ENCODE measurements around the gene C1RL. TPM values are rescaled to one million over a fixed set of nuclear protein-coding genes. Genes with fewer than 3 reads are reported as not detected.
A peak's percentile ranks its signal among the peaks of the same experiment; 100 is the strongest.

The C1RL gene
- total RNA-seq, 8 experiments from 2014 or later = 1.5 to 61.5 (median 11.1) TPM

DNA sequence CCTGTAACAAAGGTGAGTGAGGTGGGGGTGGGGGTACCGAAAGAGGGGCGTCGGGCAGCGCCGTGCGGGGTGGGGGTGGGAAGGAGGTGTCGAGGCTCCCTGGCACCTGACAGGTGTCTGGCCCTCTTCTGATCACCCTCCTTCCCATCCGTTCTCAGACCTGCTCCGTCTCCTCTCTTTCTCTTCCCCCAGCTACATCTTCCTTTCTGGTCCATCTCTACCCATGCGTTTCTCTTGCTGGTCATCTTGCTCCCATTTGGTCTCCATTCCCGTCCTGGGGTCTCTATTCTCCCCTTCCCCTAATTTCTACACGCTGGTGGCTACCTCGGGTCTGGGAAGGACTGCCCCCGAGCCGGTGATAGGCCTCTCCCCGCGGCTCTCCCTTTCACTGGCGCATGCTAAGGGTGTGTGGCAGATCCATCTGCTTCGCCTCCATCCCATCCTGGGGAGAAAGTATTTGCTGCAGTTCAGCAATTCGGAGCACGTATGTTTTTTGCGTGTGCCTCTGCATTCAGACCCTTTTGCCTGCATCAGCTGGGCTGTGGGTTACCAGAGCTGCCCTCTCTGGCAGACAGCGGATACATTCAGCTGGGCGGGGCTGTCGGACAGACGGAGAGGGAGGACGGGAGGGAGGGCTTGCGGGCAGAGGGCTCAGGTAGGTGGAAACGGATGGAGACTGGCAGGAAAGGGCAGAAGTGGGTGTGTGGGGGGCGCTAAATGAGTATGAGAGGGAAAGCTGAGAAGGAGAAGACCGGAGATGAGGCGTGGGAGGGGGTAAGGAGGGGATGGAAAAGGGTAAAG is 21.9 kb upstream of the C1RL start:
- Histone ChIP-seq H3K4me1 (replicated peaks in 1 of 2) (peaks cover 16 to 17% of the 10 kb centered on the region in 2 donors), H3K4me3 (peak overlapping the region; percentile 69 to 98 (median 92)), H3K27ac (peak overlapping the region; percentile 63 to 83)
- peak; percentile 21 to 66 (median 61) for ATAC-seq (replicated peaks in 6 of 8)
- WGBS, 10 experiments = 0 to 8% (median 3%) methylated on average over 2 to 14 of the region's 32 CpGs; no CpG with 5 or more reads in 6 of the 10 experiments
- in situ Hi-C loops (cut with MboI; ENCODE audit: low pct_unique_long_range_greater_than_20kb in 2 of 9, low sequenced_read_pairs in 9 of 9, unreplicated experiment in 9 of 9) = no loop called here

DNA sequence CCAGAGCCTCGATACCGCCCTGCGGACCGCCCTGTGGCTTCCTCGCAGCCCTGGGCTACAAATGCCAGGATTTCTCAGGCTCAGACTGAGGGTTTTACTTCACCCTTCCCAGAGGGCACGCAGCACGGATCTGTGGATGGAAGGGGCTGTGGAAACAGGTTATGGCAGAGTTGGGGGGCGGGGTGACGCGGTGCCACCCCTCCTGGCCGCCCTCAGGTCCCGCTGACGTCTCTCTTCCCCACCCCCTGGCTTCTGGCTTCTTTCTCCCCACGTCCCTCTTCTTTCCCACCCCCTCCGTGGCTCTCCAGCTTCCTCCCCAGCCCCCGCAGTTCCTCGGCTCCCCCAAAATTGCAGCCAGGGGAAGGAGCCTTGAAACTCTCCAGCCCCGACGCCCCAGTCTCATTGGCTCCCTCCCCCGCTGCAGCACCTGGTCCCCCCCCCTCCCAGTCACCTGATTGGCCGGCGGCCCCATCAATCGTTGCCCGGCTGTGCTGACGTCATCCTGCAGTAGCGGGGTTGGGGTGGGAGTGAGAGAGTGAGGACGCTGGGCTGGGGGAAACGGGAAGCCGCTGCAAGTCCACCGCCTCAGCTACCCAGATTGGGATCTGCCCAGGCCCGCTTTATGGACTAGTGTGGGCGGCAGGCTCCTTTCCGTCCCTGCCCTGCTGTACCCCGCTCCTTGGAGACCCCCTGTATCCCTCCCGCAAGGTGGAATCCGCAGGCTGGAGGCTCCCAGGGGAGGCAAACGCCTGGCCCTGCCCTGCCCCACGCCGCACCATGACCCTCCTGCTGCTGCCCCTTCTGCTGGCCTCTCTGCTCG is 21.1 kb upstream of the C1RL start, which contains the start of gene CLSTN3:
Gene CLSTN3, plus strand, starts transcription at position 500 of the 820 bp plus-strand sequence. Its CDS starts 278 bp downstream, at position 778.
- H3K27ac ChIP-seq = peak within 1 kb of the TSS; percentile 63 to 83
- WGBS, 10 experiments = 0% methylated on average over 4 of the region's 40 CpGs; no CpG with 5 or more reads in 9 of the 10 experiments
- peak within 1 kb of the TSS; percentile 69 to 98 (median 92) for H3K4me3 ChIP-seq
- ATAC-seq (replicated peaks in 6 of 8) = peak; percentile 58 to 89 (median 84)
- H3K4me1 ChIP-seq (replicated peaks in 1 of 2) = peaks cover 16 to 17% of the 10 kb centered on the region in 2 donors
- in situ Hi-C loops (cut with MboI; ENCODE audit: low pct_unique_long_range_greater_than_20kb in 2 of 9, low sequenced_read_pairs in 9 of 9, unreplicated experiment in 9 of 9) = no loop called here

DNA sequence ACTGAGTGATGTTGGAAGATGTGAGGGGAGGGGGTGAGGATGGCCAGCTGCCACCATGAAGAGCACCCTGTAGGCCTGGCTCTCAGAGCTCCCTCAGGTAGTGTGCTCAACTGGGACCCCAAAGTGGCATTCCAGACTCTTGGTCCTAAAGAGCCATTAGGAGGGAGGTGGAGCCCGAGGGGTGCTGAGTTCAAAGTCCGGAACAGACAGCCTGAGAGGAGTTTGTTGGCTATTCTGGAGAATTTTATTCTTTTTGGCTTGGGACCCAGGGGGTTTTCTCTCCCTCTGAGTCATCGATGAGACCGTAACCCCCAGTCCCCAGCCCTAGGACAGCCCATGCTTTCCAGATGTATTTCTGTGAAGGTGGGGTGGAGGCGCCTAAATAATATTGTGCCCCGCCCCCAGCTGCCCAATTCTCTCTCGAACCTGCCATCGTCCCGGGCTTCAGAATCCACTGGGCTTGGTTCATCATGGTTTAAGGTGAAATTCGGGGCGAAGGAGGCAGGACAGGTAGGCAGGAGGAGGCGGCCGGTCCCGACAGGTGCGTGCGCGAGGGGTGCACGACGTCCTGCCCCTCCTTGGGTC is 20.4 kb upstream of the C1RL start:
- in situ Hi-C loops (cut with MboI; ENCODE audit: low pct_unique_long_range_greater_than_20kb in 2 of 9, low sequenced_read_pairs in 9 of 9, unreplicated experiment in 9 of 9) = no loop called here
- Histone ChIP-seq H3K27ac (peak overlapping the region; percentile 63 to 83), H3K4me1 (replicated peaks in 1 of 2) (peaks cover 17 to 20% of the 10 kb centered on the region in 2 donors), H3K4me3 (peak overlapping the region; percentile 69 to 98 (median 92))
- WGBS, 10 experiments = 0 to 100% (median 42%) methylated on average over 1 to 9 of the region's 19 CpGs; no CpG with 5 or more reads in 4 of the 10 experiments
- peak in 3 of 8 experiments; percentile 1 to 7 (median 4) for ATAC-seq (replicated peaks in 6 of 8)

DNA sequence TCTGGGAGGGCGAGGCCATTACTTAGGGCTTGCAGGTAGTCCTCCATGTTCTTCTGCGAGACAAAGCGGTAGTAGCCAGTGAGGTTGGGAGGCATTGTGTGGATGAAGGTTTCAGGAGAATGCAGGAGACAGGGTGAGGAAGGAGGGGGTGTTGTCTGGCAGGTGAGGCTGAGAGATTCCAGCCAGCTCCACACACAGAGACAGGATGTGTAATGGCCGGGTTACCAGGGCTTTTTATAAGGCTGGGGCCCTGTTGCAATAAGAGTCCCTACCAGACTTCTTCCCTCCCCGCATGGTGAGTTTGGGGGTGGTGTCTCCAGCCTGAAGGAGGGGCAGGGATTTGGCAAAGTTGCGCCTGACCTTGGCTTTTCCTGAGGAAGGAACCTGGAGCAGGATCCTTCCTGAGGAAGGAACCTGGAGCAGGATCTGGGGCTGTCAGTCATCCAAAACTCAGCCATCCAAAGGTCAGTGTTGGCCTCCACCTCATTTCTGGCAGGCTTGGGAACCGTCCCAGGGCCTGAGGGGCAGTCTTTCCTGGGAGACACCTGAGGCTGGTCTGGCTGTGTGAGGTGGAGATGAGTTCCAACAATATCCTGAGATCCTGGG is 19.8 kb upstream of the C1RL start, which contains the start of gene RBP5:
Gene RBP5, minus strand, starts transcription at position 209 of the 606 bp plus-strand sequence. Its CDS starts 114 bp downstream, at position 95.
- no peak for ATAC-seq (replicated peaks in 6 of 8)

DNA sequence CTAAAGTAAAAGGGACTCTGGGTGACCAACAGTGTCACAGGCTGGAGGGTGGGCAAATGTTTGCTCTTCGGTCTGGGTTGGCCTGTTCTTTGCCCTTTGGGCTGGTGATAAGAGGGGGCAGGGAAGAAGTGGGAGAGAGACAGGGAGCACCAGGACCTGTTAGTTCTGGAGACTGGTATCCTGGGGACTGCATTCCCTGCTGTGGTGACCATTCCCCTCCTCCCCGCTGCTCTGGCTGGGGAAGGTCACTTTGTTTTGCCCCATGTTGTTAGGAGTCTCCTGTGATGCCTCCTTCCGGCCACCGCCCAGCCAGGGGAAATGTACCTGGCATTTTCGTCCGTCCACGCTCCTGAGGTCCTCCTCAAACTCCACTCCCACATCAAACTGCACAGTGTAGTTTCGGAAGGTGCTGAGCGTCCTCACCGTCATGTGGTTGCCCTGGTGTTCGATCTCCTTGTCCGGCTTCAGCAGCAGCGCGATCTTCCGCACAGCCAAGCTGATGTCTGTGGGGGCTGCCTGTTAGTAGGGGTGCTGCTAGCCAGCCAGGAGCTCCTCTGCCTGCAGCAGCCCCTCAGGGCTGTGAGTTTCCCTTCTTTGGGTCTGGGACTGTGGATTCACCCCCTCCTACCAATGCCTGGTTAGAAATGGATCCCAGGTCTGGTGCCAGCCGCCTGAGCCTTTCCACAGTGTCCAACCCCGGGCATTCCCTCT is 19.1 kb upstream of the C1RL start:
- in situ Hi-C loops (cut with MboI; ENCODE audit: low pct_unique_long_range_greater_than_20kb in 2 of 9, low sequenced_read_pairs in 9 of 9, unreplicated experiment in 9 of 9) = no loop called here
- WGBS, 10 experiments = 40 to 100% (median 88%) methylated on average over 1 to 12 of the region's 17 CpGs; no CpG with 5 or more reads in 4 of the 10 experiments
- no peak for ATAC-seq (replicated peaks in 6 of 8)
- Histone ChIP-seq H3K27ac (no peak overlapping the region), H3K4me3 (no peak overlapping the region), H3K4me1 (replicated peaks in 1 of 2) (peaks cover 20 to 29% of the 10 kb centered on the region in 2 donors)

More for the DNA sequence above, 19.8 kb upstream of the C1RL start, which contains the start of gene RBP5:
- peaks cover 18 to 26% of the 10 kb centered on the region in 2 donors for H3K4me1 ChIP-seq (replicated peaks in 1 of 2)
- in situ Hi-C loops (cut with MboI; ENCODE audit: low pct_unique_long_range_greater_than_20kb in 2 of 9, low sequenced_read_pairs in 9 of 9, unreplicated experiment in 9 of 9) = no loop called here
- 83 to 100% (median 83%) methylated on average over 1 to 2 of the region's 7 CpGs; no CpG with 5 or more reads in 7 of the 10 experiments for WGBS, 10 experiments
- H3K4me3 ChIP-seq = peak within 1 kb of the TSS; percentile 69 to 98 (median 92)
- H3K27ac ChIP-seq = peak within 1 kb of the TSS; percentile 63 to 83

GRCh38 chr12:7125632-7126227 is 16.7 kb upstream of the C1RL start:
- Histone ChIP-seq H3K4me1 (replicated peaks in 1 of 2) (peaks cover 8 to 16% of the 10 kb centered on the region in 2 donors), H3K4me3 (no peak overlapping the region), H3K27ac (no peak overlapping the region)
- in situ Hi-C loops (cut with MboI; ENCODE audit: low pct_unique_long_range_greater_than_20kb in 2 of 9, low sequenced_read_pairs in 9 of 9, unreplicated experiment in 9 of 9) = no loop called here
- WGBS, 10 experiments = 44 to 100% (median 78%) methylated on average over 1 to 4 of the region's 4 CpGs
- peak in 1 of 8 experiments; percentile 34 for ATAC-seq (replicated peaks in 6 of 8)

DNA sequence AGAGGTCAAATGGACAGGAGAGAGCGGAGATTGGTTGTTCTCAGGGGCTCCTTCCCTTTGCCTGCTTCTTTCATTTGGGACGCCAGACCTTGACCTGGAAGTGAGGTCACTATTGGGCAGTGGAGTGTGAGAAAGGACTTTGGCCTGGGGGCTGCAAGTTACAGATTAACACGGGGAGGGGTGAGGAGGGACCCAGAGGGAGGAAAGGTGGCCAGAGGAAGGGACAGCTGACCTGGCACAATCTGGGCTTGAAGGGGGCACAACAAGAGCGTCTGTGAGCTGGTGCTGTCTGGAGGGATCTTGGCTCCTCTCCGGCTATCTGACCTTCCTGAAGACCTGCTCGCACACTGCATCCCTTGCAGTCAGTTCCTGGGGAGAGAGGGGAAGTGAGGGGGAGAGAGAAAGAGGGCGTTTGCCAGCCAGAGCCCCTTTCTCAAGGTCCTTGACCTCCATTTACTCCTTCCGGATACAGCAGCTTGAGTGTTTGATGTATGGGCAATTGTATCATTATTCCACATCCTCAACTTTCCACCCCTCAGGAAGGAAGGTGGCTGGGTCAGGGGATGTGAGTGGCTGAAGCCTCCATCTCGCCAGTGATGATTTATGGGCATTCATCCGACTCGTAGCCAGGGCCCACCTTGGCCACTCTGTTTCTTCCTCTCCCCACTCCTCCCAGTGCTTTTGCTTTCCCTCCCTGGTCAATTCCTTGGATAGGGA is 14.9 kb upstream of the C1RL start:
- peak in 4 of 8 experiments; percentile 45 to 77 (median 62) for ATAC-seq (replicated peaks in 6 of 8)
- no peak overlapping the region for H3K4me3 ChIP-seq
- H3K27ac ChIP-seq = no peak overlapping the region
- in situ Hi-C loops (cut with MboI; ENCODE audit: low pct_unique_long_range_greater_than_20kb in 2 of 9, low sequenced_read_pairs in 9 of 9, unreplicated experiment in 9 of 9) = loop anchor here in 3 of 9 experiments (25.0 kb wide), 2 partner anchors 162 to 187 kb away; partner anchors contain the start of genes ATN1 (in 2 of the 3), C12orf57 (in 2 of the 3), RNU7-1 (in 2 of the 3) and EMG1 (in 1 of the 3)
- peaks cover 4 to 13% of the 10 kb centered on the region in 2 donors for H3K4me1 ChIP-seq (replicated peaks in 1 of 2)
- 17 to 100% (median 54%) methylated on average over 1 to 4 of the region's 11 CpGs; no CpG with 5 or more reads in 2 of the 10 experiments for WGBS, 10 experiments

GRCh38 chr12:7122811-7123769 is 14.1 kb upstream of the C1RL start:
- ATAC-seq (replicated peaks in 6 of 8) = no peak
- H3K4me1 ChIP-seq (replicated peaks in 1 of 2) = peaks cover 4 to 13% of the 10 kb centered on the region in 2 donors
- no peak overlapping the region for H3K4me3 ChIP-seq
- H3K27ac ChIP-seq = no peak overlapping the region
- in situ Hi-C loops (cut with MboI; ENCODE audit: low pct_unique_long_range_greater_than_20kb in 2 of 9, low sequenced_read_pairs in 9 of 9, unreplicated experiment in 9 of 9) = loop anchor here in 3 of 9 experiments (25.0 kb wide), 2 partner anchors 161 to 186 kb away; partner anchors contain the start of genes ATN1 (in 2 of the 3), C12orf57 (in 2 of the 3), RNU7-1 (in 2 of the 3) and EMG1 (in 1 of the 3)
- WGBS, 10 experiments = 0 to 100% (median 88%) methylated on average over 1 to 4 of the region's 7 CpGs; no CpG with 5 or more reads in 3 of the 10 experiments

GRCh38 chr12:7121324-7121723 is 12.3 kb upstream of the C1RL start:
- H3K4me3 ChIP-seq = no peak overlapping the region
- WGBS, 10 experiments = 80 to 86% methylated on average over 1 of the region's 5 CpGs; no CpG with 5 or more reads in 8 of the 10 experiments
- H3K4me1 ChIP-seq (replicated peaks in 1 of 2) = peaks cover 4 to 13% of the 10 kb centered on the region in 2 donors
- ATAC-seq (replicated peaks in 6 of 8) = no peak
- no peak overlapping the region for H3K27ac ChIP-seq
- in situ Hi-C loops (cut with MboI; ENCODE audit: low pct_unique_long_range_greater_than_20kb in 2 of 9, low sequenced_read_pairs in 9 of 9, unreplicated experiment in 9 of 9) = loop anchor here in 3 of 9 experiments (25.0 kb wide), 2 partner anchors 159 to 184 kb away; partner anchors contain the start of genes ATN1 (in 2 of the 3), C12orf57 (in 2 of the 3), RNU7-1 (in 2 of the 3) and EMG1 (in 1 of the 3)

Data from motor neuron (in vitro differentiated cells).